Measurements from ENCODE around the gene TRIM32. TPM values are rescaled to one million over a fixed set of nuclear protein-coding genes. Genes with fewer than 3 reads are reported as not detected.

TRIM32 gene
- total RNA-seq, 1 experiment from 2014 or later = 22.3 TPM

- POLR2A ChIA-PET = no interaction called here
- H3K4me3 Mint-ChIP-seq (ENCODE audit: unreplicated experiment) = no peak overlapping the region
- no peak overlapping the region for H3K27ac Mint-ChIP-seq (ENCODE audit: unreplicated experiment)
- H3K9me3 Mint-ChIP-seq (ENCODE audit: unreplicated experiment) = no peaks in the 10 kb centered on the region
- DNase-seq = no peak
- peaks cover 8% of the 10 kb centered on the region for H3K36me3 Mint-ChIP-seq (ENCODE audit: insufficient read depth, unreplicated experiment)
- intact Hi-C loops (cut with micrococcal nuclease; ENCODE audit: unreplicated experiment) = no loop called here
- CTCF ChIA-PET = no interaction called here
- H3K4me1 ChIP-seq = peaks cover 7% of the 10 kb centered on the region
- no peaks in the 10 kb centered on the region for H3K27me3 ChIP-seq (replicated peaks; ENCODE audit: control insufficient read depth, insufficient read depth, low read length)
- H3K36me3 ChIP-seq (ENCODE audit: control insufficient read depth, insufficient read depth, low read length) = no peaks in the 10 kb centered on the region; the same call in 1 of the 2 replicates
- TF ChIP-seq, protein P1, sequence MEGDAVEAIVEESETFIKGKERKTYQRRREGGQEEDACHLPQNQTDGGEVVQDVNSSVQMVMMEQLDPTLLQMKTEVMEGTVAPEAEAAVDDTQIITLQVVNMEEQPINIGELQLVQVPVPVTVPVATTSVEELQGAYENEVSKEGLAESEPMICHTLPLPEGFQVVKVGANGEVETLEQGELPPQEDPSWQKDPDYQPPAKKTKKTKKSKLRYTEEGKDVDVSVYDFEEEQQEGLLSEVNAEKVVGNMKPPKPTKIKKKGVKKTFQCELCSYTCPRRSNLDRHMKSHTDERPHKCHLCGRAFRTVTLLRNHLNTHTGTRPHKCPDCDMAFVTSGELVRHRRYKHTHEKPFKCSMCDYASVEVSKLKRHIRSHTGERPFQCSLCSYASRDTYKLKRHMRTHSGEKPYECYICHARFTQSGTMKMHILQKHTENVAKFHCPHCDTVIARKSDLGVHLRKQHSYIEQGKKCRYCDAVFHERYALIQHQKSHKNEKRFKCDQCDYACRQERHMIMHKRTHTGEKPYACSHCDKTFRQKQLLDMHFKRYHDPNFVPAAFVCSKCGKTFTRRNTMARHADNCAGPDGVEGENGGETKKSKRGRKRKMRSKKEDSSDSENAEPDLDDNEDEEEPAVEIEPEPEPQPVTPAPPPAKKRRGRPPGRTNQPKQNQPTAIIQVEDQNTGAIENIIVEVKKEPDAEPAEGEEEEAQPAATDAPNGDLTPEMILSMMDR (IDR thresholded peaks at IDR 0.05; ENCODE audit: insufficient read depth in 1 of 2, low read depth in 1 of 2, low read length in 1 of 2, severe bottlenecking in 1 of 2, unreplicated experiment in 1 of 2) = no peak
- no peaks in the 10 kb centered on the region for H3K9me3 ChIP-seq
- H3K27me3 Mint-ChIP-seq (ENCODE audit: insufficient read depth, unreplicated experiment) = no peaks in the 10 kb centered on the region
- BruUV-seq (replicated peaks) = no TSS peak
- no peak overlapping the region for H3K4me3 ChIP-seq (ENCODE audit: low read depth, low read length)
- H3K4me1 Mint-ChIP-seq (ENCODE audit: low read depth, unreplicated experiment) = peaks cover 7% of the 10 kb centered on the region
These were observed 15.0 kb downstream of the TRIM32 start for GRCh38 chr9:116701940-116702642.

GRCh38 chr9:116703634-116704033 is 16.5 kb downstream of the TRIM32 start:
- TF ChIP-seq, protein P1 (IDR thresholded peaks at IDR 0.05; ENCODE audit: insufficient read depth in 1 of 2, low read depth in 1 of 2, low read length in 1 of 2, severe bottlenecking in 1 of 2, unreplicated experiment in 1 of 2) = no peak
- Mint-ChIP-seq H3K9me3 (ENCODE audit: unreplicated experiment) (no peaks in the 10 kb centered on the region), H3K27me3 (ENCODE audit: insufficient read depth, unreplicated experiment) (no peaks in the 10 kb centered on the region), H3K27ac (ENCODE audit: unreplicated experiment) (no peak overlapping the region), H3K4me3 (ENCODE audit: unreplicated experiment) (no peak overlapping the region), H3K36me3 (ENCODE audit: insufficient read depth, unreplicated experiment) (no peaks in the 10 kb centered on the region), H3K4me1 (ENCODE audit: low read depth, unreplicated experiment) (peaks cover 7% of the 10 kb centered on the region)
- no peaks in the 10 kb centered on the region; the same call in 1 of the 2 replicates for H3K36me3 ChIP-seq (ENCODE audit: control insufficient read depth, insufficient read depth, low read length)
- ChIA-PET CTCF (no interaction called here), POLR2A (no interaction called here)
- peaks cover 7% of the 10 kb centered on the region for H3K4me1 ChIP-seq
- H3K27me3 ChIP-seq (replicated peaks; ENCODE audit: control insufficient read depth, insufficient read depth, low read length) = no peaks in the 10 kb centered on the region
- no peak for DNase-seq
- no peak overlapping the region for H3K4me3 ChIP-seq (ENCODE audit: low read depth, low read length)
- intact Hi-C loops (cut with micrococcal nuclease; ENCODE audit: unreplicated experiment) = no loop called here
- H3K9me3 ChIP-seq = no peaks in the 10 kb centered on the region
- no TSS peak for BruUV-seq (replicated peaks)

DNA sequence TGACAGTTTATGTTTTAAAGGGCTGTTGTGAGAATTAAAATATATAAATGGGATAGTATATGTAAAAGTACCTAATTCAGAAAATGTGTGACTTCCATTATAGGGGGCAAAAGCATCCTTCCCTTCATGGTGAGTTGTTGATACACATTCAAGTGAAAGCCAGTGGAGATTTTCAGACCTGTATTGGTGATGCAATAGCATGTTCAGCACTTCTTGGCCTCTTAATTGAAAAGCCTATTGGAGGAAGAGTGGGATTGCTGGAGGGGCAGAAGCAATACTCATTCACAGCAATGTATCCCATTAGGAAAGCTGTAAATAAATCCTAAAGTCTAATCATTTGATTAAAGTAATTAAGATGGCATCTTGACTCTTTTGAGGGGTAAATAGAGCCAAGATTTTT is 17.4 kb downstream of the TRIM32 start:
- CTCF ChIA-PET = no interaction called here

More for the DNA sequence above, 17.4 kb downstream of the TRIM32 start:
- POLR2A ChIA-PET = interaction anchor here (1.2 kb wide), 1 partner anchor 18 kb away, joined by 6 read pairs; the partner anchor contains the start of gene TRIM32
- Mint-ChIP-seq H3K4me3 (ENCODE audit: unreplicated experiment) (no peak overlapping the region), H3K4me1 (ENCODE audit: low read depth, unreplicated experiment) (peaks cover 7% of the 10 kb centered on the region), H3K27me3 (ENCODE audit: insufficient read depth, unreplicated experiment) (no peaks in the 10 kb centered on the region), H3K9me3 (ENCODE audit: unreplicated experiment) (no peaks in the 10 kb centered on the region), H3K36me3 (ENCODE audit: insufficient read depth, unreplicated experiment) (no peaks in the 10 kb centered on the region), H3K27ac (ENCODE audit: unreplicated experiment) (no peak overlapping the region)
- no peak for DNase-seq
- Histone ChIP-seq H3K4me3 (ENCODE audit: low read depth, low read length) (no peak overlapping the region), H3K36me3 (ENCODE audit: control insufficient read depth, insufficient read depth, low read length) (no peaks in the 10 kb centered on the region), H3K9me3 (no peaks in the 10 kb centered on the region), H3K4me1 (peaks cover 7% of the 10 kb centered on the region), H3K27me3 (replicated peaks; ENCODE audit: control insufficient read depth, insufficient read depth, low read length) (no peaks in the 10 kb centered on the region)
- TF ChIP-seq, protein P1 (IDR thresholded peaks at IDR 0.05; ENCODE audit: insufficient read depth in 1 of 2, low read depth in 1 of 2, low read length in 1 of 2, severe bottlenecking in 1 of 2, unreplicated experiment in 1 of 2) = no peak
- intact Hi-C loops (cut with micrococcal nuclease; ENCODE audit: unreplicated experiment) = no loop called here
- no TSS peak for BruUV-seq (replicated peaks)
